Measurements from ENCODE around the gene EIF4E2. TPM values are rescaled to one million over a fixed set of nuclear protein-coding genes. Genes with fewer than 3 reads are reported as not detected.

Gene EIF4E2
- total RNA-seq (2022; extraction: Qiagen RNA extraction; ENCODE audit: low read depth): 86.0 to 227 TPM (median 99.0 TPM) in 5 replicates

GRCh38 chr2:232550354-232551249 lies at the start of gene EIF4E2, which contains the start of gene TIGD1:
TSS of gene EIF4E2 (plus strand) at chr2:232550689. CDS start at chr2:232550725, 36 bp downstream.
TSS of gene TIGD1 (minus strand) at chr2:232550557. CDS start at chr2:232549882, 675 bp downstream.

GRCh38 chr2:232519581-232520438 lies 30.7 kb upstream of the EIF4E2 start, which contains the start of gene PRSS56:
TSS of gene PRSS56 (plus strand) at chr2:232520388. CDS start at chr2:232520599, 211 bp downstream.

GRCh38 chr2:232525791-232526371 lies 24.6 kb upstream of the EIF4E2 start, which contains the start of gene CHRND:
TSS of gene CHRND (plus strand) at chr2:232526160. CDS start at chr2:232526216, 56 bp downstream.

GRCh38 chr2:232539298-232540231 lies 10.9 kb upstream of the EIF4E2 start, which contains the start of gene CHRNG:
TSS of gene CHRNG (plus strand) at chr2:232539692. CDS start at chr2:232539748, 56 bp downstream.

Other genes with a start within 250 kb of the EIF4E2 start
- gene ALPP, start 171.9 kb upstream of the EIF4E2 start, total RNA-seq (2022; extraction: Qiagen RNA extraction; ENCODE audit: low read depth): 0.42 to 0.58 TPM (median 0.47 TPM) in 5 replicates
- gene ALPG, start 143.8 kb upstream of the EIF4E2 start, total RNA-seq (2022; extraction: Qiagen RNA extraction; ENCODE audit: low read depth): 0.08 to 0.30 TPM (median 0.14 TPM) in 5 replicates
- gene ALPI, start 94.5 kb upstream of the EIF4E2 start, total RNA-seq (2022; extraction: Qiagen RNA extraction; ENCODE audit: low read depth): not detected in 5 replicates
- gene ECEL1, start 62.9 kb upstream of the EIF4E2 start, total RNA-seq (2022; extraction: Qiagen RNA extraction; ENCODE audit: low read depth): 0.19 to 0.74 TPM (median 0.23 TPM) in 5 replicates
- 0.14 to 0.27 TPM (median 0.22 TPM) in 4 of 5 replicates, not detected in the other for gene PRSS56, start 30.3 kb upstream of the EIF4E2 start, total RNA-seq (2022; extraction: Qiagen RNA extraction; ENCODE audit: low read depth)
- not detected in 5 replicates for gene CHRND, start 24.5 kb upstream of the EIF4E2 start, total RNA-seq (2022; extraction: Qiagen RNA extraction; ENCODE audit: low read depth)
- gene CHRNG, start 11.0 kb upstream of the EIF4E2 start, total RNA-seq (2022; extraction: Qiagen RNA extraction; ENCODE audit: low read depth): not detected in 5 replicates
- 4.0 to 5.3 TPM (median 5.0 TPM) in 5 replicates for gene TIGD1, start 132 bp upstream of the EIF4E2 start, total RNA-seq (2022; extraction: Qiagen RNA extraction; ENCODE audit: low read depth)
- gene EFHD1, start 82.9 kb downstream of the EIF4E2 start, total RNA-seq (2022; extraction: Qiagen RNA extraction; ENCODE audit: low read depth): 1.8 to 2.4 TPM (median 1.9 TPM) in 5 replicates
- 20.0 to 31.2 TPM (median 27.2 TPM) in 5 replicates for gene GIGYF2, start 146.6 kb downstream of the EIF4E2 start, total RNA-seq (2022; extraction: Qiagen RNA extraction; ENCODE audit: low read depth)
- not detected in 5 replicates for gene KCNJ13, start 225.9 kb downstream of the EIF4E2 start, total RNA-seq (2022; extraction: Qiagen RNA extraction; ENCODE audit: low read depth)

Measured in A549 treated with RU486 at 1 μM for 4 hours (cell line).